EH (cell line): ENCODE data around the gene IQCK.

Experiments used
- DNase-seq: peaks from one replicate; pipeline ENCODE4 v3.0.0-alpha.2; 2015; ENCODE audit warnings: low read depth

Gene IQCK

DNA sequence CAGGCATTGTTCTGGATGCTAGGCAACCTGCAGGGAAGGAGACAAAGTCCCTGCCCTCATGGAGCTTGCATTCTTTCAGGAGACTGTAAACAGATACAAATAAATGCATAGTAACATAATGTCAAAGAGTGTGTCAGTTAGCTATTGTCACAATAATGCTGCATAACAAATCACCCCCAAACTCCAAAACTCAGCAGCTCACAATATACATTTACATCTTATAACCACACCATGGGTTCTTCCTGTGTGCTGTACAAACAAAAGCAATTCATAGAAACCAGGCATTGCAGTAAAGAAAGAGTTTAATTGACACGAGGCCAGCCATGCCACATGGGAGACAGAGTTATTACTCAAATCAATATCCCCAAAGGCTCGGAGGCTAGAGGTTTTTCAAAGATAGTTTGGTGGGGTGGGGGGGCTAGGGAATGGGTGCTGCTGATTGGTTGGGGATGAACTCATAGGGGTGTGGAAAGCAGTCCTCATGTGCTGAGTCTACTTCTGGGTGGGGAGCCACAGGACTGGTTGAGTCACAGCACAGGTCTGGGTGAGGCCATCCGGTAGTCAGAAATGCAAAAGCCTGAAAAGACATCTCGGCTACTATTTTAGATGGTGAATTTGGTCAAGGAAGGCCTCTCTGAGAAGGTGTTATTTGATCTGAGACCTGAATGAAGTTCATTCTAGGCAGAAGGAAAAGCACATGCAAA is 87.5 kb downstream of the IQCK start:
- no peak for DNase-seq

- no peak for DNase-seq
Observed at GRCh38 chr16:19808061-19808641, 90.1 kb downstream of the IQCK start.

DNA sequence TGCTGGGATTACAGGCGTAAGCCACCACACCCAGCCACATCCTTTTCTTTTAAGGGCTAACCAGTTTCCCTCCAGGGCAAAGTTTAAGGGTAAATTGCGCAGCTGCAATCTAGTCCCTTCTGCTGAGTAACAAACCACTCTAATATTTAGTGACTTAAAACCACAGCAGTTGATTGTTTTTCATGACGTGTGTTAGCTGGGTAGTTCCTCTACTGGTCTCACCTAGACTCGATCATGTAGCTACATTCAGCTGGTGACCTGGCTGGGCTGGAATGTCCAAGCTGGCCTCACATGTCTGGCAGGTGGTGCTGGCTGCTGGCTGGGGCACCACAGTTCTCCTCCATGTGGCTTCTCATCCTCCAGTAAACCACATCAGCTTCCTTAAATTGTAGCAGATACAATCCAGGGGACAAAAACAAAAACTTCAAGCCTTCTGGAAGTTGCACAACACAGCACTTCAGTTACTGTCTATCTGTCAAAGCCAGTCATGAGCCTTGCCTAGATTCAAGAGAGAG is 91.1 kb downstream of the IQCK start:
- peak; percentile 6 for DNase-seq

- DNase-seq: no peak
Observed at GRCh38 chr16:19809693-19810092, 91.6 kb downstream of the IQCK start.

- peak; percentile 76 for DNase-seq
Observed at GRCh38 chr16:19810817-19811731, 93.0 kb downstream of the IQCK start.

DNA sequence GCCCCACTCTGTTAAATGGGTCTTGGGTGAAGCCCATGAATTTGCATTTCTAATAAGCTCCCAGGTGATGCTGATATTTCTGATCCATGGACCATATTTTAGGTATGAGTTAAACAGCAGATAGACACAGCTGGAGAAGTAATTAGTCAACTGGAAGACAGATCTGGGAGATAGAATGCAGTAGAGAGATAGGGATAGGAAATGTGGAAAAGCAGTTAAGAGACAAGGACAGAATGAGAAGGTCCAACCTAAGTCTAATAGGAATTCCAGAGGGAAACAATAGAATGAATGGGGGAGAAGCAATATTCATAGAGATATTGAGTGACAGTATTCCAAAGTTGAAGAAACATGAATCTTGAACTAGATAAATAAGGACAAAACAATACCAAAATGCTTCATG is 94.9 kb downstream of the IQCK start:
- no peak for DNase-seq

DNA sequence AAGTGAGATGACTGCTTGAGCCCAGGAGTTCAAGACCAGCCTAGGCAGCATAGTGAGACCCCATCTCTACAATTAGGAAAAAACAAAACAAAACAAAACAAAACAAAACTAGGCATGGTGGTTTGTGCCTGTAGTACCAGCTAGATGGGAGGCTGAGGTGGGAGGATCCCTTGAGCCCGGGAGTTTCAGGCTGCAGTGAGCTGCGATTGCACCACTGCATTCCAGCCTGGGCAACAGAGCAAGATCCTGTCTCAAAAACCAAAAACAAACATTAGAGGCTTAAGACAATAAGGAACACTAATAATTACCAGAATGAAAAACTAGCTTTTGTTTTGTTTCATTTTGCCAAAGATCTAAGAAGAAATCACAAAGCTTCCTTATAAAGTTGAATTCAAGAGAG is 97.3 kb downstream of the IQCK start:
- no peak for DNase-seq

DNA sequence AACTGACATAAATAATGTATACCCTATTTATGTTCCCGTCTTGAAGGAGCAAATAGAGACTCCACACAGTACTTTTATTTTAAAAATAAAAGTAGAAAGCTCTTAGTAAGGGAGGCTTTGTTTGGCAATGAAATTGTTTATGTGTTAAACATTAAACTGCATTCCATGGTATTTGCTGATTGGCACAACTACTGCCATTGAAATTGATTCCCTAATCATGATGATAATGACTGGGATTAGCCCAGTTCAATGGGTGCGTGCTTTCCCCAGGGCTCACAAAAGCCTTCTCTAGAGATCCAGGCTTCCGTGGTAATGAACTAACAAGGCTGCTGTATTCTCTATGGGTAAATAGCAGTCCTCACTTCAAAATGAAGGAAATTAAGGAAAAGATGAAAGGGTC is 99.1 kb downstream of the IQCK start:
- no peak for DNase-seq

DNA sequence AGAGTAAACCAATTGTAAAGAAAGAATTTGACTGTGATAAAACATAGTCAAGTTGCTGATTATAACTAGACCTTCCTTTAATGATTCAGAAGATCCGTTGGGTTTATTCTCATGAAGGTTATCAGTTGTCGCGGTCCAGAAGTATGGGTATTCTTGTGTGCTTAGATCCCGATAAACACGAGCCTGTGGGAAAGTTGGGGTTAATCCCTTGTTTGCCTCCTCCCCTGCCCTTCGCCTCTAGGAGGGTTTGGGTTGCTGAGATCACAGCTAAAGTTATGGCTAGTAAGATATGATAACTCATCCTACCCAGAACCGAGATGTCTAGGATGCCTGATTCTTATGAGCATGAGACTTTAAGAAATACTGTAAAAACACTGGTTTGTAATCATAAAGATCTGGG is 99.8 kb downstream of the IQCK start:
- DNase-seq: no peak

- DNase-seq: peak; percentile 43
Observed at GRCh38 chr16:19822533-19822932, 104.5 kb downstream of the IQCK start.

DNA sequence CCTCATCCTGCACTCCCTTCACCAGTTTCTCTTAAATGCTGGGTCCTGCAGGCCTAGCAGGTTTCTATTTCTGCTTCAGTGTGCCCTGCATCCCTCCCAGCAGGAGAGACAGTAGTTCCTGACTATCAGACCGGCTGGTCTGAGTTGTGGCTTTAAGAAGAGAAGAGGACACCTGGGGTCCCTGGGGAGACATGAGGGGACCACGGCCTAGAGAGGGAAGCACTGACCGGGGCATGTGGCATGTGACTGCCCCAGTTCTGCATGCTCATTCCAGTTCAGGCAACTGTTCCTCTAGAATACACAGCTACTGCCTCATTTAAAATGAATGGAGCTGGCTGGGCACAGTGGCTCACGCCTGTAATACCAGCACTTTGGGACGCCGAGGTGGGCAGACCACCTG is 105.3 kb downstream of the IQCK start:
- DNase-seq: no peak

DNA sequence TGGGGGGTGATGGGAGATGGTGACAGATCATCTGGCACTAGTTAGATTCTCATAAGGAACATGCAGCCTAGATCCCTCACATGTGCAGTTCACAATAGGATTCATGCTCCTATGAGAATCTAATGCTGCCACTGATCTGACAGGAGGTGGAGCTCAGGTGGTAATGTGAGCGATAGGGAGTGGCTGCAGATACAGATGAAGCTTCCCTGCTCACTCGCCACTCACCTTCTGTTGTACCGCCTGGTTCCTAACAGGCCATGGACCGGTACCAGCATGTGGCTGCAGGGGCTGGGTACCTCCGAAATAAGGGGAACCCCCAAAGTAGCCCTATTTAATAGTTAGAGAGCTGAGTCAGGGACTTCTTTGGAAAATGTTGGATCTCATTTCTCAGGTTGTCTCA is 106.1 kb downstream of the IQCK start:
- DNase-seq: no peak

GRCh38 chr16:19829844-19830692 is 112.0 kb downstream of the IQCK start:
- DNase-seq: no peak

DNA sequence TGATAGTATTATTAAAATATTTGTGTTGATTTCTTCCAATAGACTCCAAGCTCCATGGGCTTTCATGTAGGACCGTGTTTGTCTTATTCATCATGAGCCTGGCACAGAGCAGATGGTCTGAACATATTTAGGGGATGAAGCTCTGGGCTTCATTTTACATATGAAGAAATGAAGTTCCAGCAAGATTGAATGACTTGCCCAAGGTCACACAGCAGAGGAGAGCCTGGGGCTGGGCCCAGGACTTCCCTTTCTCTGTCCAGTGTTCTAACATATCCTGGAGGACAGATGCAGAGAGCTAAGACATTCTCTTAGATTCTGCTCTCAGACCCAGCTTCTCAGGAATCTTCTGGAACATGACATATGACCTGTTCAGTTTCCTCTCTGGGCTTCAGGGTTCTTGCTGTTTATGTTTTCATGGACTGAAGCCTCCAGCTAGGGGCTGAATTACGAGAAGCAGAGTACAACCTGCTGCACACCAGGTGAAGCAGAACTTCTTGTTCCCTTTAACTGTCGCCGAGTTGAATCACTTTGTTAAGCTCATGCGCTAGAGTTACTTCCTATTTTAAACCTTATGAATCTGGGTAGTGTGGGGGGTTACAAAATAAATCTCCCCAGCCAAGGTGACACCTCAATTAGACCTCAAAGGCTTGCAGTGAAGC is 113.0 kb downstream of the IQCK start:
- no peak for DNase-seq

GRCh38 chr16:19831678-19832077 is 113.6 kb downstream of the IQCK start:
- peak; percentile 80 for DNase-seq

DNA sequence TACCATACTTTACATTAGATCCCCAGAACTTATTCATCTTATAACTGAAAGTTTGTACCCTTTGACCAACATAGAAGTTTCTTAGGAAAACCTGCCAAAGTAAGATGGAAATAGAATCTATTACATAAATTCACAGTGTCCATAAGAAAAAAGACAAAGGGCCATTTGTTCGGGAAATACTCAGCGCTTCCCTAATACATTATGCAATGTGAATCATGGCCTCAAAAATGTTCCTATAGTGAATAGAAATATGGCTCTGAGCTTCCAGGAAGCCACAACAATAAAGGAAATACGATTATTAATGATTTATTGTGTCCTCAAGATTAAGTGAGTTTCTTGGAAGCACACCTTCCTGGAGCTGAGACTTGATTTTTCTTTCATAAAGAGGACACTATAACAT is 115.1 kb downstream of the IQCK start:
- no peak for DNase-seq

DNA sequence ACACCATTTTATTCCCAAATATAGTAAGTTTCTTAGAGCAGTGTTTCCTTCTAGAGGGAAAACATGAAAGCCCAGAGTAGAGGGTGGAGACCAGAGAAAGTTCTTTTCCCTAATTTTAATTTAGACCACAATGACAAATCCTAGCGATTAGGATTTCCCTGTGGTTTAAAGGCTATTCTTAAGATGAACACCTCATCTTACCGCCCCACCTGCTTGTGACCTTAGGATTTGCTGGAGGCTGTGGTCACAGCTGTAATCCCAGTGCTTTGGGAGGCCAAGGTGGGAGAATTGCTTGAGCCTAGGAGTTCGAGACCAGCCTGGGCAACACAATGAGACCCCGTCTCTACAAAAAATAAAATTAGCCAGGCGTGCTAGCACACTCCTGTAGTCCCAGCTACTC is 115.5 kb downstream of the IQCK start:
- no peak for DNase-seq

- no peak for DNase-seq
Observed at GRCh38 chr16:19835196-19835595, 117.1 kb downstream of the IQCK start.

DNA sequence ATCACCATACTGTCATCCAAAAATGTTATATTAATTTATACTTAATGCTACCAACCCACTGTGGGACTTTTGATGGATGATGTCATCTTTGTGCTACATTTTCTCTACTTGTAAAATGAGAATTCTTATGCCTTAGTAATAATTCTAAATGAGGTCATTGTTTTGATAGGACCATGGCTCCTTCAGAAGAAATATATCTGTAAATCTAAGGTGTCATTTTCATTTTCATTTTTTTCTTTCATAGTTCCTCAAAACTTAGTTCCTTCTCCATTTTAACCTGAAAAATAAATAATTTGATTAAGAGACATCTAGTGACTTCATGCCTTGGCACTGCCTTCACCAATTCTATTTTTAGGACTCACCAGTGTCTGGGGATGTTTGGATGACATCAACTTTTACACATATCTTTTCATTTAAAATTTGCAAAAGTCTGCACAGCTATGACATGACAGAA is 117.9 kb downstream of the IQCK start:
- DNase-seq: peak; percentile 53

DNA sequence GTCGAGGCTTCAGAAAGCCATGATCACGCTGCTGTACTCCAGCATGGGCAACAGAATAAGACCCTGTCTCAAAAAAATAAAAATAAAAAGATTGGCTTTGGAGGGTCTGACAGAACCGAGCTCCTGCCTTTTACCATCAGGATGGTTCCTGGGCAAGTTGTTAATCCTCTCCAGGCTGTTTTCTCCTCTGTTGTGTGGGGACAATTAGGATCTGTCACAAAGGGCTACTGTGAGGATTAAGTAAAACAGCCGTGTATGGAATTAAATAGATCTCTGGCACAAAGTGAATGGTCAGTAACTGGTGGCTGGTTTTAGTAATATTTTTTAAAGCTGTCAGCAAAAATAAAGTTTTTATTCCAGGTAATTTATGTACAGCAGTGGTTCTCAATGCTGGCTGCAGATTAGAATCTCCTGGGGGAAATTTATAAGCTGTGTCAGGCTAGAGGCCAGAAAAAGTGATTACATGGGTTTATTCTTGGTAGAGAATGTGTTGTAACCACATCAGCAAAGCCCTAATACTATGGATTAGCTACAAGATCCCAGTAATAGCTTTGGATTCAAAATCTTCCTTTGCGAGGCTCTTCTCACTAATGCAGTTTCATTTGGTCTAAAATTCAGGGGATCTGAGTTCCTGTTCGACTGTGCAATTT is 119.4 kb downstream of the IQCK start:
- DNase-seq: no peak
